Limb (tissue), 2 donors: ENCODE data around the gene DNMT3A.

ENCODE experiments used
- DNase-seq, 2 donors: peaks; one replicate each; pipeline ENCODE4 v3.0.0-alpha.2; 2016; ENCODE audit errors: extremely low spot score in 2 of 2

The DNMT3A gene

DNA sequence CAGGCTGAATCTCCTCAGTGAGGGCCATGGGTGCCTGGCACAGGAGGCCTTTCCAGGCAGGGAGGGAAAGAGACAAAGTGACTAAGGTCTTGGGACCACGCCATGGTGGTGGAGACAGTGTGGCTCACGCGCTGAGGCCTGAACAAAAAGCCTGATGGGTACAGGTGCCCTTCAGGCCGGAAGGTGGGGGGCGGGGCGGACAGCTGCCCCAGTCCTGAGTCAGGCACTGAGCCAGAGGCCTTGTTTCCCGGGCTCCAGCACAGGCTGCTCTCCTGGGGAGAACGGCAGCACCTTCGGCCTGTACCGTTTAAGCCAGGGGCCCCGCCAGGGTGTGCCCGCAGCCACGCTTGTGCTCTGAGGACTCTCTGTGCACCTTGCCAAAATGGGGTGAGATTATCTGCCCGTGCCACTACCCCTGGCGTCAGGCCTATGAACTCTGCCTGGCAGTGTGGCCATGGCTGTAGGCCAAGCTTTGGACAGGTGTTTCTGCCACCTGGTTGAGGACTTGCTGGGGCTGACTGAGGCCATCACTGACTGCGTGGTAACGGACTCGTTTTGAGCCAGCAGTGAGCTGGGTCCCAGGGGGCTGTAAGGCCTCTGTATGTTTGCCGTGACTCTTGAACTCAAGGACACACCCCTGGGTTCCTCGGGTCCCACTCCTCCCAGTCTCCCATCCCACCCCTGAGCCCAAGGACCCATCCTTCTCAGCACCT is 31.7 kb upstream of the DNMT3A start:
- DNase-seq, result peak in 1 of 2 donors; percentile 46

DNA sequence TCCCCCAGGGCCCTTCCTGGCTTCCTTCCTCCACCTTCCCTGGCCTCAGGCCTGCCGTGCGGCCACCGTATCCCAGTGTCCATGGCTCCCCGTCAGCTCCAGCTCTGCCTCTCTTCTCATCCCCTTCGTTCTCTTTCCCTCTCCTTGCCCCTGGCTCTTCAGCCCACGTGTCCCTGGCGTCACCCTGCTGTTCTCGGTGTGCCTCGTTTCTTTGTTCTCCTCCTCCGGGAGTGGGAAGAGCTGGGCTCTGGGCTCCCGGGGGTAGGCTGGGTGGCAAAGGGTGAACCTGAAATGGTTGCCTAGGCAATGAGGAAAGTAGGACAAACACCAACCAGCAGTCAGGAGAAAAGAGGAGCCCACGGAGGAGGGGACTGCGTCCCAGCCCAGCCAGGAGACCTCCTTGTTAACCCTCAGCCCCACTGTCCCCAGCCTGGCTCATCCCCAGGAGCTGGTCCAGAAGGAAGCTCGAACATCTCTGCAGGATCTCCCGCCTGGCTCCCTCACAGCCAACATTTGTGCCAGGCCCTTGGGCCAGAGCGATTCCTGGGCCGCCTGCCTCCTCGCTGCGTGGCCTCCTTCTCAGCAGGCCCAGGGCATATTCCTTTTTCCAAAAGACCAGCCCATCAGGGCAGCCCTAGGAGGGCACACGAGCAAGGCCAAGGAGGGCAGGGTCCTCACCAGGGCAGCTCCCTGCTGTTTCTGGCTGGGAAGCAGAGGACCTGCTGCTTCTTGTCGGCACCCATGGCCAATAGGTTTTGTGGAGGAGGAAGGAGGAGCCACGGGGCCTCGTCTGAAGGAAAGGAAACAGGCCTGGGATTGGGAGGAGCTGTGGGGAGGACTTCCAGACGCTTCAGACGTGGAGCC is 30.9 kb upstream of the DNMT3A start:
- DNase-seq, result no peak

DNA sequence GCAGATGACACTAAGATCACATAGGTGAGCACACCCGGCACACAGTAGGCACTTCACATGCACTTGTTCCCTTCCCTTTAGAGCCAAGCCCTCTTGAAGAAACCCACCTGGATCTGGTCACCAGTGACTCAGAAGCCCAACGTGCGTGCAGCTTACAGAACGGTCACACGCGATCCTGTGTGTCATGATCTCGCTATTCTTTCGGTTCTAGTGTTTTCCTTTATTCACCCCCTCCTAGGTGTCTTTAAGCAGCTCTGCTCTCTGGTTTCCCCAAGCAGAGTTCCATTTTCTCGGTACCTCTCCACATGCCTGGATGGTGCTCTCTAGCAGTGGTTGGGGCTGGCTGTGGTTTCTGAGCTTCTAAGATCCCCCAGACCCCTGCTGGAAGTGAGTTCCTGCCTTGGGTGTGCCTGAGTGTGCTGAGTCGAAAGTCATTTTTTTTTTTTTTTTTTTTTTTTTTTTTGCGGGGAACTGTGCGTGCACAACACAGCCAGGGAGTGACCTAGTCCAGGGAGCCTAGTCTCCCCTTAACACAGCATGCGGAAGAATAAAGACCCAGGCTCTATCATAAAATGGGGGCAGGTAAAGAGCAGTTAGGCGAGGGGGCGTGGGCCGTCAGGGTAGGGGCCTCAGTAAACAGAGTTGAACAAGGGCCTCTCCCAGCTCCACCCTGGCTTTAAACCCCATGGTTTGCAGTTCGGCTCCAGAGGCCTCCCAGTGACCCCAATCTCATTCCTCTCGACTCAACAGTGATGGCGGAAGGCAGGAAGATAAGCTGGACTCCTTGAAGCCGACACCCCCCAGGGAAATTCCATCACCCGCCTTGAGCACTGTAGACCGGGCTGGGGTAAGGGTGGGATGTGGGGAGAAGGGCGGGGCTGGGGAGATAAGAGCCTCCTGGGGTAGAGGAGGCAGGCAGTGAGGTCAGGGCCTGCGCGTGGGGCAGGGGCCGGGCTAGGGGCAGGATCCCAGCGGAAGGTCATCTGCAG is 29.8 kb upstream of the DNMT3A start:
- peak in 1 of 2 donors; percentile 23 for DNase-seq

DNA sequence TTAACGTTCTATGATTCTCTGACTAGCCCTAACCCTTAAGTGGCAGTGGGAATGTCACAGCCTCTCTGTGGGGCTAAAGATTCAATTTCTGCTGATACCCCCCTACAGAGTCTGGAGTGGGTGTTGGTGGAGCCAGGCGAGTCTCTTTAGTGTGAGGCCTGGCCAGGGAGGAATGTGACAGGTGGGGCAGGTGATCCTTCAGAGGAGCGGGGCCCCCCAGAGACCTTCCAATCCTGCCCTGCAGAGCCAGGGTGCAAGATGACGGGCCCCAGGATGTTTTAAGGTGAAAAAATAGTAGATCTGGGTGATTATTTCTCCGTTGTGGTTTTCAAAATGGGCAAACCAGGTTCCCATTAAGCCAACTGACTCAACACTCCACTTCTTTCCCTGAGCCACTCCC is 28.2 kb upstream of the DNMT3A start:
- DNase-seq, result no peak

GRCh38 chr2:25369439-25369838 is 27.7 kb upstream of the DNMT3A start:
- DNase-seq, result peak in 1 of 2 donors; percentile 30

DNA sequence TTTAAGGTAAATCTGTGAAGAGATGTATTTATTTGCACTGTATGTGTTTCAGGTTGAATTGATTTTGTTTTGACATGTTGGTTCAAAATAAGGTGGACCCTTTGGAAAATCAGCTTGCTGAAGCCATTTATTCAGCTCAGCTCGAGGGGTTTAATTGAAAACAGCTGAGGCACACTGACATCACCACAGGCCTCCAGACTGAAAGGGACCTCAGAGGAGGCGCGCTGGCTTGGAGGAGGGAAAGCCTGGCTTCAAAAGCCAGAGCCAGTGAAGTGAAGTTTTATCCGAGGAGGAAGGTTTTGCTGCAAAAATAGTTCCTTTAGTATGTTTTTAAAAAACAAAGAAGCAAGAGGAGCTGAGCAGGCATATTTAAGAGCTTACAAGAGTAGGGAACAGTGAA is 26.9 kb upstream of the DNMT3A start:
- peak; percentile 61 to 62 for DNase-seq

DNA sequence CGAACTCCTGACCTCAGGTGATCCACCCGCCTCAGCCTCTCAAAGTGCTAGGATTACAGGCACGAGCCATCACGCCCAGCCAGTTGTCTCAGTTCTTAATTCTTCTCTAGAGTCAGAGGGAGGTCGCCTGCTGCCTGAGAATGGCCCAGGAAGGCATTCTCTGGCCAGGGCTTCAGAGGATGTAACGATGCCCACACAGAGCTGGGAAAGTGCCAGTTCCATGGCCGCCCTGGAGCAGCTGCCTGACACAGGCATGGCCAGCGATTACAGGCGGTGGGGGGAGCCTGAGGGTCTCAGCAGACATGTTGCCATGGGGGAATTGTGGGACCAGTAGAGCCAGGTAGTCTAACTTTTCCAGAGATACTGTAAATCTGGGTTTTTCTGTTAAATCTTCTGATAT is 25.6 kb upstream of the DNMT3A start:
- DNase-seq, result no peak

- DNase-seq, result no peak
Observed at GRCh38 chr2:25366629-25367028, 24.9 kb upstream of the DNMT3A start.

- no peak for DNase-seq
Observed at GRCh38 chr2:25365241-25365640, 23.5 kb upstream of the DNMT3A start.

GRCh38 chr2:25363733-25364132 is 22.0 kb upstream of the DNMT3A start:
- no peak for DNase-seq

DNA sequence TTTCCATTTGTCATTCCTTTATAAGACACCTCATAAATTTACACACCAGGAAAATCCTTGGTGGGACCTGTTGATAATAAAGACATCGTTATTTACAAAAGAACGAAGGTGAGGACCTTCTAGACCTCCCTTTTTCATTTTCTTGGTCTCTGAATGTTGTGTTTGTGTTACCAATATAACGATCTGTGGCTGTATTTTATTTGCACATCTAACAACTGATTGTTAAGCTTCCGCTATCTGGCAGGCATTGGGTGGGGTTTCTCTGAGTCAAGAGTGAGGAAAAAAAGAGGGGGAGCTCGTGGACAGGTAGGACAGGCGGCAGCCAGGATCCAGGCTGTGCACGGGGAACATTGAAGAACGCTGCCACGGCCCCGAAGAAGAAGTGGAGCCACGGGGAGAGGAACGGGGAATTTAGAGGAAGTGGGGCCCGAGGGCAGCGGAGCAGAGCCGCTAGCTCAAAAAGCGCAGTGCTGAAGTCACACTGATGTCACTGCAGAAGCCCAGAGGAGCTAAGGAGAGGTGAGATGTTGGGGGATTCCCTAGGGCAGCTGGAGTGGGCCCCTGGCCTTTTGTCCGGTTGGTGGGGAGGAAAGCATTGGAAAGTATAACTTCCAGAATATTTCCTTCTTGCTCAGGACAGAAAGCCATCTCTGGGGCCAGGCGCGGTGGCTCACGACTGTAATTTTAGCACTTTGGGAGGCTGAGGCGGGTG is 20.9 kb upstream of the DNMT3A start:
- no peak for DNase-seq

GRCh38 chr2:25362049-25362433 is 20.3 kb upstream of the DNMT3A start:
- DNase-seq, result peak; percentile 94 to 98

DNA sequence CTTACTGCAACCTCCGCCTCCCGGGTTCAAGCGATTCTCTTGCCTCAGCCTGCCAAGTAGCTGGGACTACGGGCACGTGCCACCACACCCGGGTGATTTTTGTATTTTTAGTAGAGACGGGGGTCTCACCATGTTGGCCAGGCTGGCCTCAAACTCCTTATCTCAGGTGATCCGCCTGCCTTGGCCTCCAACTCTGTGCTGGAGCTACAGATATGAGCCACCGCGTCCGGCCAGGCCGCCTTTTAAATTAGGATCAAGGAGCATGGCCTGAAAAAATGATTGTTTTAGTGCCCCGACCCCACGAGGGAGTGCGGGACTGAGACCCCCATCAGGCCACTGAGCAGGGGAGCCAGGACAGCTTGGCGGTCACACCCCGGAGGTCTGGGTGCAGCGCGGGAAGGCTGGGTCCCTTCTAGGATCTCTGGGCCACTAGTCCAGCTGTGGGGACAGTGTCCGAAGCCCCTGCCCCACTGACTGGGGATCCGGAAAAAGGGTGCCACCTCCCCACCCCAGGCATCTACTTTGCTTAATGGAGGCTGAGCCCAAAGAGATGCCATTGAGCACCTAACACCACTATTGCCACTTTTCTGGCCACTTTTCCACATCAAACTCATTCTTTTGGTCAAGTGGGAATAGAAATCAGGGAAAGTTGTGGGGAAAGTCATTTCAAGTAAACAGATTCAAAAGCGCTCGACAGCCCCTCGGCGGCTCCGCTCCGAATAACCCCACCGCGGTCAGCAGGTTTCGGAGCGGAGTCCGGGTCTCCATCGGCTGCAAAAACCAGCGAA is 19.7 kb upstream of the DNMT3A start:
- DNase-seq, result no peak

- DNase-seq, result no peak
Observed at GRCh38 chr2:25358836-25359235, 17.1 kb upstream of the DNMT3A start.

DNA sequence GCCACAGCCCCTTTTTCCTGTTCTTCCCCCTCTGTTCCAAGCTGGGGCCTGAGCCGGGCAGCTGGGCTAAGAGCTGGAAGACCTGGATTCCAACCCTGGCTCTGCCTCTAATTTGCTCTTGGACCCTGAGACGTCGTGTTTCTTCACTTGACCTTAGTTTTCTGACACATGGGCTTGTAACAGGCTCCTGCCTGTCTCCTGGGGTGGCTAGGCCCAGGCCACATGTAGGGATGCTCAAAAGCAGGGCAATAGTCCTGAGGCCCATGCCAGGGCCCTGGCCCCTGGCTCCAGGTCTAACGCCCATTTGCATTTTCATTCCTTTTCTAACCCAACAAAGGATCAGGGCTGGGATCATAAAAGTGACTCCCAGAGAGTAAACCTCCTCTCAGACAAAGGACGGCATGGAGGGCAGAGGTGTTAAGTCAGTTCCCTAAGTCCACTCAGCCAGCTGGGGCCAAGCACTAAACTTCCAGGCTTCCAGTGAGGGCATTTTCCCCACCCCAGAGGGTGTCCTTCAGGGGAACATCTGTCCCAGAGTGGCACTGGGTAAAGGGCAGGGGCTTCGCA is 16.6 kb upstream of the DNMT3A start:
- DNase-seq, result no peak

DNA sequence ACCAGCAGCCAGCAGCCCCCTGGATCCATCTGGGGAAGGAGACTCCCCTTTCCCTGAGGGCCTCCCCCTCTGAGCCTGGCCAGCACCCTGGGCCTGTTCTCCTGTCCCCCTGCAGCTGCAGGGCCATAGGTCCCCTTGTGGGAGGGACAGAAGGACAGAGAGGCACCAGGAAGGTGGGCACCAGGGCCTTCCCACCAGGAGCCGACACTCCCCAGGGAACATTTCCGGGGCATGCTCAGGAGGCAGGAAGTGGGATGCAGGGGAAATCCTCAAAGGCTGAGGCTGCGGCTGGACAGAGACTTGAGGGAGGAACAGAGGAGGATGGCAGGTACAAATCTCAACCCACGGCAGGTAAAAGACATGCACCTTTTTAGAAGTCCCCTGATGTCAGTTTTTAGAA is 14.4 kb upstream of the DNMT3A start:
- DNase-seq, result no peak

- no peak for DNase-seq
Observed at GRCh38 chr2:25355270-25355669, 13.5 kb upstream of the DNMT3A start.

DNA sequence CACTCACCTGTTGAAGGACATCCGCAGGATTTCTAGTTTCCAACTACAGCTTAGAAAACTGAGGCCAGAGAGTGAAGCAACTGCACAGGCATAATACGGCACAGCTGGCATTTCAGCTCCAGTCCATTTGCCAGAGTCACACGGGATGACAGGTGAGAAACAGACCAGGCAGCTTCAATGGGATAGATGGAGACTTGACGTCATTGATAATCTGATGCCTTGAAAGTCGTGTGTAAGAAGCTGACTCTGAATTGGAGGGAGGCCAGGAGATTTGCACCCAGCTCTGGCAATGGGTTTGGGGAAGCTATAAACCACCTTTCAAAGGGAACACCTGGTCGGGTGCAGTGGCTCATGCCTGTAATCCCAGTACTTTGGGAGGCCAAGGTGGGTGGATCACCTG is 12.4 kb upstream of the DNMT3A start:
- no peak for DNase-seq

DNA sequence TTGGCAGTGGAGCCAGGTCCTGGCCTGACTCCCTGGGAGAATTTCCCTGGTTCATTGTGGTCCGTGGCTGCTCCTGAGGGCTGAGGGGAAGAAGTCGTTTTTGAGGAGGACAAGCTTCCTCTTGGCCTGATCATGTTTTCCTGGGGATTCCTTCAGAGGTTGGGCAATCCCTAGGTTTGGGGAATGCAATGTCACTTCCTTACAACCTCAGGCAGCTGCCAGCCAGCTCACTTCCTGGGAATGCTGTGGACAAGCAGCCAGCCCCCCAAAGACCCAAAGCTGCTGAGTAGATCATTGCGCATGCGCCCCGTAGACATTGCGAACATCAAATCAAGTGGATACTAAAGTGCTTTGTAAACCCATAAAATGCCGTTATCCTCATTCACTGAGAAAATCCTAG is 7.7 kb upstream of the DNMT3A start:
- DNase-seq, result no peak

GRCh38 chr2:25347846-25348245 is 6.1 kb upstream of the DNMT3A start:
- no peak for DNase-seq
